Neural cell (in vitro differentiated cells): ENCODE data around the gene UMAD1. TPM values are rescaled to one million over a fixed set of nuclear protein-coding genes. Genes with fewer than 3 reads are reported as not detected.

Experiments
- H2AFZ ChIP-seq: fragments of 200-600, 300-800 bp; sonication (generic), shearing (Covaris generic); 2 replicates; pipeline ENCODE4 v1.6.0; 2014; ENCODE audit warnings: low read depth, mild to moderate bottlenecking, antibody characterized with exemption, low read length, moderate library complexity
- H3F3A ChIP-seq: fragments of 200-600 bp; shearing (Covaris generic); 2 replicates; pipeline ENCODE4 v1.6.1; 2016; ENCODE audit warnings: mild to moderate bottlenecking, moderate library complexity, mixed read lengths, antibody characterized with exemption, low read length; ENCODE audit not compliant: insufficient read depth, poor library complexity, severe bottlenecking
- H3K27ac ChIP-seq: fragments of 200-600, 300-800 bp; sonication (generic), shearing (Covaris generic); 2 replicates; pipeline ENCODE4 v1.5.1; 2014; ENCODE audit warnings: mild to moderate bottlenecking, low read length, moderate library complexity
- H3K27me3 ChIP-seq: fragments of 300-800, 200-600 bp; sonication (generic), shearing (Covaris generic); 2 replicates; pipeline ENCODE4 v1.6.0; 2014; ENCODE audit warnings: mild to moderate bottlenecking, low read depth, low read length, moderate library complexity; ENCODE audit not compliant: insufficient read depth
- H3K36me3 ChIP-seq: fragments of 300-800, 200-600 bp; sonication (generic), shearing (Covaris generic); 2 replicates; pipeline ENCODE4 v1.5.1; 2014; ENCODE audit warnings: mild to moderate bottlenecking, antibody characterized with exemption, low read length, moderate library complexity; ENCODE audit not compliant: insufficient read depth
- H3K4me2 ChIP-seq: fragments of 300-800, 200-600 bp; sonication (generic), shearing (Covaris generic); 2 replicates; pipeline ENCODE4 v1.6.0; 2014; ENCODE audit warnings: mild to moderate bottlenecking, low read length
- H3K4me3 ChIP-seq: fragments of 300-800, 200-600 bp; sonication (generic), shearing (Covaris generic); 2 replicates; pipeline ENCODE4 v1.5.1; 2014; ENCODE audit warnings: mild to moderate bottlenecking, low read length, moderate library complexity
- H3K79me2 ChIP-seq: fragments of 200-600 bp; shearing (Covaris generic); replicated peaks from 2 replicates; pipeline ENCODE4 v1.6.0; 2014; ENCODE audit warnings: mild to moderate bottlenecking, low read length, moderate library complexity; ENCODE audit not compliant: insufficient read depth
- H3K9ac ChIP-seq: fragments of 300-800, 200-600 bp; sonication (generic), shearing (Covaris generic); 2 replicates; pipeline ENCODE4 v1.6.1; 2016; ENCODE audit warnings: mild to moderate bottlenecking, low read length, mixed read lengths
- H3K9me2 ChIP-seq: fragments of 200-600 bp; shearing (Covaris generic); 2 replicates; pipeline ENCODE4 v1.6.1; 2016; ENCODE audit warnings: mild to moderate bottlenecking, low read length, mixed read lengths; ENCODE audit not compliant: insufficient read depth
- H3K9me3 ChIP-seq: fragments of 200-600, 300-800 bp; sonication (generic), shearing (Covaris generic); 2 replicates; pipeline ENCODE4 v1.6.1; 2016; ENCODE audit warnings: mild to moderate bottlenecking, mixed run types, low read length, moderate library complexity, mixed read lengths
- H4K20me1 ChIP-seq: fragments of 200-600 bp; shearing (Covaris generic); 2 replicates; pipeline ENCODE4 v1.6.1; 2016; ENCODE audit warnings: mild to moderate bottlenecking, mixed run types; ENCODE audit not compliant: insufficient read depth
- EP300 ChIP-seq: fragments of 450-650 bp; conservative IDR thresholded peaks from 2 replicates; pipeline ENCODE4 v1.6.1; 2014; ENCODE audit warnings: antibody characterized with exemption, mild to moderate bottlenecking, moderate library complexity; ENCODE audit not compliant: poor library complexity, severe bottlenecking
- EZH2 ChIP-seq: fragments of 200-600, 300-800 bp; shearing (Covaris generic), sonication (generic); IDR thresholded peaks from 2 replicates; pipeline ENCODE4 v1.6.1; 2014; ENCODE audit warnings: antibody characterized with exemption, low read length, borderline replicate concordance, mild to moderate bottlenecking; ENCODE audit not compliant: insufficient read depth, poor library complexity, severe bottlenecking
- MXI1 ChIP-seq: fragments of 450-650 bp; conservative IDR thresholded peaks from 2 replicates; pipeline ENCODE4 v1.6.1; 2014; ENCODE audit warnings: antibody characterized with exemption, mild to moderate bottlenecking; ENCODE audit not compliant: poor library complexity, severe bottlenecking
- POLR2AphosphoS5 ChIP-seq: IDR thresholded peaks from 2 replicates; pipeline ENCODE4 v1.6.1; 2012
- RAD21 ChIP-seq: fragments of 450-650 bp; conservative IDR thresholded peaks from 2 replicates; pipeline ENCODE4 v1.6.1; 2014; ENCODE audit warnings: antibody characterized with exemption, mild to moderate bottlenecking, moderate library complexity
- SMC3 ChIP-seq: fragments of 450-650 bp; conservative IDR thresholded peaks from 2 replicates; pipeline ENCODE4 v1.6.1; 2014; ENCODE audit warnings: antibody characterized with exemption, mild to moderate bottlenecking, moderate library complexity; ENCODE audit not compliant: poor library complexity
- TAF1 ChIP-seq: IDR thresholded peaks from 2 replicates; pipeline ENCODE4 v1.6.1; 2012; ENCODE audit warnings: low read depth
- polyA plus RNA-seq: library from polyadenylated mRNA; depleted of rRNA; stranded (reverse); fragments of >200 nt; gene quantifications from 2 replicates; pipeline ENCODE4 v1.2.3, GENCODE V29; 2014
- TF ChIP-seq, protein P1 (sequence below): IDR thresholded peaks from 2 replicates; pipeline ENCODE4 v1.6.1; 2012; ENCODE audit warnings: borderline replicate concordance
- TF ChIP-seq, protein P2 (sequence below): fragments of 450-650 bp; IDR thresholded peaks from 2 replicates; pipeline ENCODE4 v1.5.1; 2014; ENCODE audit warnings: antibody characterized with exemption, mild to moderate bottlenecking, moderate library complexity; ENCODE audit not compliant: poor library complexity, severe bottlenecking

UMAD1 gene
- polyA plus RNA-seq, 1 donor from 2014 or later: 14.7 TPM

DNA sequence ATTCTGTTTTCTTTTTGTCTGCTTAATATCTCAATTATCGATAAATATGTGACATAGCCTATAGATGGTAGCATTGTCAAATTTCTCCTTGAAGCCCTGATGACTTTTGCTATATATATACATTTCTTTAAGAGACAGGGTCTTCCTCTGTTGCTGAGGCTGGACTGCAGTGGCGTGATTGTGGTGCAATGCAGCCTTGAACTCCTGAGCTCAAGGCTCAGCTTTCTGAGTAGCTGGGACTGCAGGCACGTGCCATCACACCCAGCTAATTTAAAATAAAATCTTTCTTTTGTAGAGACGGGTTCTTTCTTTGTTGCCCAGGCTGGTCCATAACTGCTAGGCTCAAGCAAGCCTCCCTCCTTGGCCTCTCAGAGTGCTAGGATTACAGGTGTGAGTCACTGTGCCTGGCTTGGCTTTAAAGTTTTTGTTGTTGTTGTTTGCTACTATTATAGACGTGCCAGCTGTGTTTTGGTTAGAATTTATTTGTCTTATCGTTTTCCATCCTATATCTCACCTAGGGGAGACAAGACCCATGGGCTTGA is 7.0 kb downstream of the UMAD1 start:
- TF ChIP-seq POLR2AphosphoS5: no peak
- TF ChIP-seq, protein P1, sequence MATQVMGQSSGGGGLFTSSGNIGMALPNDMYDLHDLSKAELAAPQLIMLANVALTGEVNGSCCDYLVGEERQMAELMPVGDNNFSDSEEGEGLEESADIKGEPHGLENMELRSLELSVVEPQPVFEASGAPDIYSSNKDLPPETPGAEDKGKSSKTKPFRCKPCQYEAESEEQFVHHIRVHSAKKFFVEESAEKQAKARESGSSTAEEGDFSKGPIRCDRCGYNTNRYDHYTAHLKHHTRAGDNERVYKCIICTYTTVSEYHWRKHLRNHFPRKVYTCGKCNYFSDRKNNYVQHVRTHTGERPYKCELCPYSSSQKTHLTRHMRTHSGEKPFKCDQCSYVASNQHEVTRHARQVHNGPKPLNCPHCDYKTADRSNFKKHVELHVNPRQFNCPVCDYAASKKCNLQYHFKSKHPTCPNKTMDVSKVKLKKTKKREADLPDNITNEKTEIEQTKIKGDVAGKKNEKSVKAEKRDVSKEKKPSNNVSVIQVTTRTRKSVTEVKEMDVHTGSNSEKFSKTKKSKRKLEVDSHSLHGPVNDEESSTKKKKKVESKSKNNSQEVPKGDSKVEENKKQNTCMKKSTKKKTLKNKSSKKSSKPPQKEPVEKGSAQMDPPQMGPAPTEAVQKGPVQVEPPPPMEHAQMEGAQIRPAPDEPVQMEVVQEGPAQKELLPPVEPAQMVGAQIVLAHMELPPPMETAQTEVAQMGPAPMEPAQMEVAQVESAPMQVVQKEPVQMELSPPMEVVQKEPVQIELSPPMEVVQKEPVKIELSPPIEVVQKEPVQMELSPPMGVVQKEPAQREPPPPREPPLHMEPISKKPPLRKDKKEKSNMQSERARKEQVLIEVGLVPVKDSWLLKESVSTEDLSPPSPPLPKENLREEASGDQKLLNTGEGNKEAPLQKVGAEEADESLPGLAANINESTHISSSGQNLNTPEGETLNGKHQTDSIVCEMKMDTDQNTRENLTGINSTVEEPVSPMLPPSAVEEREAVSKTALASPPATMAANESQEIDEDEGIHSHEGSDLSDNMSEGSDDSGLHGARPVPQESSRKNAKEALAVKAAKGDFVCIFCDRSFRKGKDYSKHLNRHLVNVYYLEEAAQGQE: no peak
- no peak for TF ChIP-seq TAF1
- TF ChIP-seq EP300: no peak
- TF ChIP-seq RAD21: no peak
- TF ChIP-seq SMC3: no peak
- TF ChIP-seq EZH2: no peak
- TF ChIP-seq MXI1: no peak
- TF ChIP-seq, protein P2, sequence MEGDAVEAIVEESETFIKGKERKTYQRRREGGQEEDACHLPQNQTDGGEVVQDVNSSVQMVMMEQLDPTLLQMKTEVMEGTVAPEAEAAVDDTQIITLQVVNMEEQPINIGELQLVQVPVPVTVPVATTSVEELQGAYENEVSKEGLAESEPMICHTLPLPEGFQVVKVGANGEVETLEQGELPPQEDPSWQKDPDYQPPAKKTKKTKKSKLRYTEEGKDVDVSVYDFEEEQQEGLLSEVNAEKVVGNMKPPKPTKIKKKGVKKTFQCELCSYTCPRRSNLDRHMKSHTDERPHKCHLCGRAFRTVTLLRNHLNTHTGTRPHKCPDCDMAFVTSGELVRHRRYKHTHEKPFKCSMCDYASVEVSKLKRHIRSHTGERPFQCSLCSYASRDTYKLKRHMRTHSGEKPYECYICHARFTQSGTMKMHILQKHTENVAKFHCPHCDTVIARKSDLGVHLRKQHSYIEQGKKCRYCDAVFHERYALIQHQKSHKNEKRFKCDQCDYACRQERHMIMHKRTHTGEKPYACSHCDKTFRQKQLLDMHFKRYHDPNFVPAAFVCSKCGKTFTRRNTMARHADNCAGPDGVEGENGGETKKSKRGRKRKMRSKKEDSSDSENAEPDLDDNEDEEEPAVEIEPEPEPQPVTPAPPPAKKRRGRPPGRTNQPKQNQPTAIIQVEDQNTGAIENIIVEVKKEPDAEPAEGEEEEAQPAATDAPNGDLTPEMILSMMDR: no peak
- Histone ChIP-seq H3K9me3 (no peaks in the 10 kb centered on the region), H4K20me1 (no peaks in the 10 kb centered on the region), H3K27me3 (no peaks in the 10 kb centered on the region), H3F3A (no peaks in the 10 kb centered on the region), H3K9ac (no peak overlapping the region), H3K4me3 (no peak overlapping the region), H3K9me2 (no peaks in the 10 kb centered on the region), H3K36me3 (no peaks in the 10 kb centered on the region), H3K4me2 (no peak overlapping the region), H2AFZ (no peak overlapping the region), H3K79me2 (peaks cover under 1% of the 10 kb centered on the region), H3K27ac (no peak overlapping the region)

DNA sequence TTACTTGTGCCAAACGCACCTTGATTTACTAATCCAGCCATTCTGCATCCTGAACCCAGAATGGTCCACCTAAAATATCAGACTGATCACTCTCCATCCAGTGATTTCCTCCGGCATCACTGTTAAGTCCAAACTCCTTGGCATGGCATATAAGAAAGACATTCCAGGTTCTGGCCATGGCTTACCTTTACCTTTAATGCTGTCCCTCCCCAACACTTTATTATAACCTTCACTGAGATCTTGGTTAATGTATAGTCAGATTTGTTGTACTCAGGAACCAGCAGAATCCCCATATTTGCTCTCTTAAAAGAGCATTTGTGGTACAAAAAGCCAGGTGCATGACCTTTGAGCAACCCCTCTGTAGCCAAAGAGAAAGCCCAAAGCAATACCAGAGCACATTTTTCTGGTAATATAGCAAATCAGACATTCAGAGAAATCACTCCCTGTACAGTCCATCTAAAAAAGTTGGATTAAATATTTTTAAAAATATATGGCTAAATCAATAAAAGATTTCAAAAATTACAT is 10.2 kb downstream of the UMAD1 start:
- H3K9ac ChIP-seq: no peak overlapping the region
- H3K79me2 ChIP-seq: peaks cover 3% of the 10 kb centered on the region
- H3K9me2 ChIP-seq: no peaks in the 10 kb centered on the region
- H3K36me3 ChIP-seq: no peaks in the 10 kb centered on the region
- no peaks in the 10 kb centered on the region for H3F3A ChIP-seq
- H4K20me1 ChIP-seq: no peaks in the 10 kb centered on the region
- H3K9me3 ChIP-seq: no peaks in the 10 kb centered on the region
- H2AFZ ChIP-seq: no peak overlapping the region
- H3K4me3 ChIP-seq: no peak overlapping the region
- no peak overlapping the region for H3K27ac ChIP-seq
- H3K27me3 ChIP-seq: no peaks in the 10 kb centered on the region
- TF ChIP-seq RAD21 (no peak), EZH2 (no peak), SMC3 (no peak), EP300 (no peak), MXI1 (no peak), POLR2AphosphoS5 (no peak), TAF1 (no peak)
- TF ChIP-seq, protein P1: no peak
- H3K4me2 ChIP-seq: no peak overlapping the region
